ENCODE data around the gene ATAD3B. TPM values are rescaled to one million over a fixed set of nuclear protein-coding genes. Genes with fewer than 3 reads are reported as not detected.
"Not testable (repeated sequence)": the region's sequence is repeated elsewhere in the genome, so short reads cannot be mapped to it uniquely, and the experiment has no call there.

Gene ATAD3B
- total and polyA plus RNA-seq, 2 experiments from 2014 or later, result 11.6 to 20.2 TPM

DNA sequence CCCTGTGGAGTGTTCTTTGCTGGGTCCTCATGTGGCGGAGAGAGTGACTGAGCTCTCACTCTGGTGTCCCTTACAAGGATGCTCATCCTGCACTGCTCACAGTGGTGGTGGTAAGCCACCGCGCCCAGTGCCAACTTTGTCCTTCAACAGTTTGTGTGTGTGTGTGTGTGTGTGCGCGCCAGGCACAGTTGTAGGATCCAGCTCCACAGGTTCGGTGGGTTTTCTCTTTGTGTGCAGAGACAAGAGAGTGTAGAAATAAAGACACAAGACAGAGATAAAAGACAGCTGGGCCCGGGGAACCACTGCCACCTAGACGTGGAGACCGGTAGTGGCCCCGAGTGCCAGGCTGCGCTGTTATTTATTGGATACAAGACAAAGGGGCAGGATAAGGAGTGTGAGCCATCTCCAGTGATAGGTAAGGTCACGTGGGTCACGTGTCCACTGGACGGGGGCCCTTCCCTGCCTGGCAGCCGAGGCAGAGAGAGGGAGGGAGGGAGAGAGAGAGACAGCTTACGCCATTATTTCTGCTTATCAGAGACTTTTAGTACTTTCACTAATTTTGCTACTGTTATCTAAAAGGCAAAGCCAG is 33.3 kb downstream of the ATAD3B start:
- Histone ChIP-seq H3K27ac (peak overlapping the region; percentile 75), H3K9ac (peak overlapping the region; percentile 67)

DNA sequence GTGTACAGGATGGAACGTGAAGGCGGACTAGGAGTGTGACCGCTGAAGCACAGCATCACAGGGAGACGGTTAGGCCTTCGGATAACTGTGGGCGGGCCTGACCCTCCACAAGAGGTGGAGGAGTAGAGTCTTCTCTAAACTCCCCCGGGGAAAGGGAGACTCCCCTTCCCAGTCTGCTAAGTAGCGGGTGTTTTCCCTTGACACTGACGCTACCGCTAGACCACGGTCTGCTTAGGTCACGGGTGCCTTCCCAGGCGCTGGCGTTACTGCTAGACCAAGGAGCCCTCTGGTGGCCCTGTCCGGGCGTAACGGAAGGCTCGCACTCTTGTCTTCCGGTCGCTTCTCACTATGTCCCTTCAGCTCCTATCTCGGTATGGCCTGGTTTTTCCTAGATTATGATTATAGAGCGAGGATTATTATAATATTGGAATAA is 33.8 kb downstream of the ATAD3B start:
- WGBS, 2 experiments (ENCODE audit: low coverage in 1 of 2, low lambda C conversion rate in 2 of 2, missing lambda C conversion rate in 2 of 2), result 21 to 27% methylated on average over 17 of the region's 22 CpGs
- Histone ChIP-seq H3K27ac (peak overlapping the region; percentile 75), H2AFZ (peak overlapping the region; percentile 80), H3K9ac (peak overlapping the region; percentile 67), H3K4me2 (ENCODE audit: unreplicated experiment) (peak overlapping the region; percentile 25)
- H3K9me3 ChIP-seq (ENCODE audit: low read depth); H3F3A ChIP-seq (ENCODE audit: insufficient read depth); in situ Hi-C loops (cut with MboI); H3K27me3 ChIP-seq (replicated peaks; ENCODE audit: insufficient read depth); H3K4me1 ChIP-seq (ENCODE audit: insufficient read depth); H3K36me3 ChIP-seq (ENCODE audit: low read depth); H3K4me3 ChIP-seq; H3K79me2 ChIP-seq (ENCODE audit: insufficient read depth); H4K20me1 ChIP-seq (ENCODE audit: insufficient read depth); H3K9me2 ChIP-seq (ENCODE audit: insufficient read depth): not testable (repeated sequence)
- peak; percentile 52 for DNase-seq

More for the DNA sequence above, 33.3 kb downstream of the ATAD3B start:
- H4K20me1 ChIP-seq (ENCODE audit: insufficient read depth); H3K4me3 ChIP-seq; in situ Hi-C loops (cut with MboI); H3F3A ChIP-seq (ENCODE audit: insufficient read depth); H3K79me2 ChIP-seq (ENCODE audit: insufficient read depth); H3K36me3 ChIP-seq (ENCODE audit: low read depth); H3K9me3 ChIP-seq (ENCODE audit: low read depth); H3K27me3 ChIP-seq (replicated peaks; ENCODE audit: insufficient read depth); H3K4me1 ChIP-seq (ENCODE audit: insufficient read depth); H3K9me2 ChIP-seq (ENCODE audit: insufficient read depth): not testable (repeated sequence)
- DNase-seq, result peak; percentile 73
- WGBS, 2 experiments (ENCODE audit: low coverage in 1 of 2, low lambda C conversion rate in 2 of 2, missing lambda C conversion rate in 2 of 2), result 40 to 48% methylated on average over 16 of the region's 16 CpGs
- Histone ChIP-seq H3K4me2 (ENCODE audit: unreplicated experiment) (peak overlapping the region; percentile 25), H2AFZ (peak overlapping the region; percentile 80)

DNA sequence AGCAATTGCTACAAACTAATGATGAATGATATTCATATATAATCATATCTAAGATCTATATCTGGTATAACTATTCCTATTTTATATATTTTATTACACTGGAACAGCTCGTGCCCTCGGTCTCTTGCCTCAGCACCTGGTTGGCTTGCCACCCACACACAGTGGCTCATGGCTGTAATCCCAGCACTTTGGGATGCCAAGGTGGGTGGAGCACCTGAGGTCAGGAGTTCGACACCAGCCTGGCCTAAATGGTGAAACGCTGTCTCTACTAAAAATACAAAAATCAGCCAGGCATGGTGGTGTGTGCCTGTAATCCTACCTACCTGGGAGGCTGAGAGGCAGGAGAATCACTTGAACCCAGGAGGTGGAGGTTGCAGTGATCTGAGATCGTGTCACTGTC is 34.2 kb downstream of the ATAD3B start:
- in situ Hi-C loops (cut with MboI); H3K36me3 ChIP-seq (ENCODE audit: low read depth); H3F3A ChIP-seq (ENCODE audit: insufficient read depth); H3K27me3 ChIP-seq (replicated peaks; ENCODE audit: insufficient read depth); DNase-seq; H4K20me1 ChIP-seq (ENCODE audit: insufficient read depth); H3K9me3 ChIP-seq (ENCODE audit: low read depth); H3K9me2 ChIP-seq (ENCODE audit: insufficient read depth); H3K4me1 ChIP-seq (ENCODE audit: insufficient read depth); H3K4me2 ChIP-seq (ENCODE audit: unreplicated experiment); H3K79me2 ChIP-seq (ENCODE audit: insufficient read depth); H3K4me3 ChIP-seq: not testable (repeated sequence)
- Histone ChIP-seq H2AFZ (peak overlapping the region; percentile 80), H3K9ac (peak overlapping the region; percentile 67), H3K27ac (peak overlapping the region; percentile 75; the same call in 1 of the 2 replicates)
- WGBS, 2 experiments (ENCODE audit: low coverage in 1 of 2, low lambda C conversion rate in 2 of 2, missing lambda C conversion rate in 2 of 2), result 90 to 94% methylated on average over 5 of the region's 5 CpGs

DNA sequence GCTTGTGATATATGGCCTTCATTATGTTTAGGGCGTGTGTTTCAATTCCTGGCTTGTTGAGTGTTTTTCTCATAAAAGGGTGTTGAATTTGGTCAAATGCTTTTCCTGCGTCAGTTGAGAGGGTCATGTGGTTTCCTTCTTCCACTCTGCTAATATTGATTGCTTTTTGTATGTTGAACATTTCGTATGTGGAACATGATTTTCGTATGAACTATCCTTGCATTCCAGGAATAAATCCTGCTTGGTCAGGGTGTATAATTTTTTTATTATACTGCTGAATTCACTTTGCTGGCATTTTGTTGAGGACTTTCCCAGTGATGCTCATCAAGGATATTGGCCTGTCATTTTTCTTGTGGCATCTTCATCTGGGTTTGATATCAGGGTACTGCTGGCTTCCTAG is 35.7 kb downstream of the ATAD3B start:
- no peaks in the 10 kb centered on the region for H3K9me3 ChIP-seq (ENCODE audit: low read depth)
- in situ Hi-C loops (cut with MboI), result no loop called here
- DNase-seq, result no peak
- TF ChIP-seq EZH2phosphoT487 (IDR thresholded peaks at IDR 0.05; ENCODE audit: insufficient read depth, low read depth) (no peak), EZH2 (IDR thresholded peaks at IDR 0.05; ENCODE audit: insufficient read depth, poor library complexity, severe bottlenecking) (no peak)
- H3F3A ChIP-seq (ENCODE audit: insufficient read depth), result peaks cover 8% of the 10 kb centered on the region; the same call in 1 of the 2 replicates
- no peaks in the 10 kb centered on the region for H3K79me2 ChIP-seq (ENCODE audit: insufficient read depth)
- no peaks in the 10 kb centered on the region for H3K9me2 ChIP-seq (ENCODE audit: insufficient read depth)
- H3K4me2 ChIP-seq (ENCODE audit: unreplicated experiment), result no peak overlapping the region
- no peaks in the 10 kb centered on the region for H3K27me3 ChIP-seq (replicated peaks; ENCODE audit: insufficient read depth)
- H2AFZ ChIP-seq, result no peak overlapping the region
- no peaks in the 10 kb centered on the region for H3K4me1 ChIP-seq (ENCODE audit: insufficient read depth)
- H3K27ac ChIP-seq, result no peak overlapping the region
- no peak overlapping the region for H3K4me3 ChIP-seq
- H3K36me3 ChIP-seq (ENCODE audit: low read depth), result no peaks in the 10 kb centered on the region
- 83 to 88% methylated on average over 4 of the region's 4 CpGs for WGBS, 2 experiments (ENCODE audit: low coverage in 1 of 2, low lambda C conversion rate in 2 of 2, missing lambda C conversion rate in 2 of 2)
- H4K20me1 ChIP-seq (ENCODE audit: insufficient read depth), result no peaks in the 10 kb centered on the region
- no peak overlapping the region for H3K9ac ChIP-seq

DNA sequence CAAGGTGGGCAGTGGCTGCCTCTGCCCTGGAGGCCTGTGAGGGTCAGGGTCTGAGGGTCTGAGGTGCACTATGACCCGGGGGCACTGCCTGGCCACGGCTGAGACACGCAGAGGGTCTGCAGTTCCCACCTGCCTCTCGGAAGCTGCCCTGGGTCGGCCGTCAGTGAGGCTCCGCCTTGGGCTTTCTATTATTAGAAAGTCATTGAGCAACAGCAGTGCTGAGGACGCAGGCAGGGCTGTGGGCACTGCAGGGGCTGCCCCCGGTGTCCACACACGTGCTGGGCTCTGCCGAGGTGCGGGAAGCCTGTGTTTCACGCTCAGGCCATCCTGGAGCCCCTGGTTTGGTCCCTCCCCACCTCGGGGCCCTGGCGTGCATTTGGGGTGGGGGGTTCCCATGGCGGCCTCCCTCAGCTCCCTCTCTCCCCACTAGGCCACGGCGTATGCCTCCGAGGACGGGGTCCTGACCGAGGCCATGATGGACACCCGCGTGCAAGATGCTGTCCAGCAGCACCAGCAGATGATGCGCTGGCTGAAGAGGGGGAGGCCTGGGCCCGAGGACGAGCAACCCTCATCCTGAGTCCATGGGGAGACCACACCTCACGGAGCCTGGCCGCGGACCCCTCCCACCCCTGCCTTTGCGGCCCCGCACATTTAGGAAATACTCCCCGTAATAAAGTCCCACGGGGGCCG is 37.4 kb downstream of the ATAD3B start:
- H3K9me3 ChIP-seq (ENCODE audit: low read depth); in situ Hi-C loops (cut with MboI); H3K9ac ChIP-seq; H3K4me1 ChIP-seq (ENCODE audit: insufficient read depth); H3K9me2 ChIP-seq (ENCODE audit: insufficient read depth); H3F3A ChIP-seq (ENCODE audit: insufficient read depth); H2AFZ ChIP-seq; H3K27me3 ChIP-seq (replicated peaks; ENCODE audit: insufficient read depth); H3K27ac ChIP-seq; DNase-seq; H3K36me3 ChIP-seq (ENCODE audit: low read depth); H3K4me3 ChIP-seq; H3K4me2 ChIP-seq (ENCODE audit: unreplicated experiment); H4K20me1 ChIP-seq (ENCODE audit: insufficient read depth); H3K79me2 ChIP-seq (ENCODE audit: insufficient read depth): not testable (repeated sequence)
- WGBS, 2 experiments (ENCODE audit: low coverage in 1 of 2, low lambda C conversion rate in 2 of 2, missing lambda C conversion rate in 2 of 2), result 78 to 87% methylated on average over 19 to 33 of the region's 34 CpGs

DNA sequence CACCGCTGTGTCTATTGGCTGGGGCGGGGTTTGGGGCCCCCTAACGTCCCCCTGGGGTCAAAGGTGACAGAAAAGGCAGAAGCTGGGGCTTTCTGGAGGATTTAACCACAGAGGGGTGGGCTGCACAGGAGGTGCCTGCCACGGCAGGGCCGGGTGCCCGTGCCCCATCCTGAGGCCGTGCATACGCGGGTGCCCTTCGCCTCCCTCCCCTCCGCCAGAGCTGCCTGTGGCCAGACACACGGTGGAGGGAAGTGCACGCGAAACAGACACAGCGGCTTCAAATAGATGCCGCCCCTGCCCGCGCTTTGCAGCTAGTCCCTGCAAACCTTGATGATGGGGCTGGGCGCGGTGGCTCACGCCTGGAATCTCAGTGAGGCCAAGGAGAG is 37.9 kb downstream of the ATAD3B start:
- H3K9me3 ChIP-seq (ENCODE audit: low read depth); H3K9ac ChIP-seq; H3K36me3 ChIP-seq (ENCODE audit: low read depth); H3K9me2 ChIP-seq (ENCODE audit: insufficient read depth); H4K20me1 ChIP-seq (ENCODE audit: insufficient read depth); DNase-seq; in situ Hi-C loops (cut with MboI); H3K4me3 ChIP-seq; H3K27ac ChIP-seq; H3K4me2 ChIP-seq (ENCODE audit: unreplicated experiment); H3F3A ChIP-seq (ENCODE audit: insufficient read depth); H3K4me1 ChIP-seq (ENCODE audit: insufficient read depth); H2AFZ ChIP-seq; H3K27me3 ChIP-seq (replicated peaks; ENCODE audit: insufficient read depth): not testable (repeated sequence)
- 82 to 88% methylated on average over 12 to 21 of the region's 21 CpGs for WGBS, 2 experiments (ENCODE audit: low coverage in 1 of 2, low lambda C conversion rate in 2 of 2, missing lambda C conversion rate in 2 of 2)
- peaks cover 15% of the 10 kb centered on the region for H3K79me2 ChIP-seq (ENCODE audit: insufficient read depth)
